ENCODE results near the gene MBOAT1.
A peak's percentile ranks its signal among the peaks of the same experiment; 100 is the strongest.
"Not testable (repeated sequence)": the region's sequence is repeated elsewhere in the genome, so short reads cannot be mapped to it uniquely, and the experiment has no call there.

The MBOAT1 gene, protein sequence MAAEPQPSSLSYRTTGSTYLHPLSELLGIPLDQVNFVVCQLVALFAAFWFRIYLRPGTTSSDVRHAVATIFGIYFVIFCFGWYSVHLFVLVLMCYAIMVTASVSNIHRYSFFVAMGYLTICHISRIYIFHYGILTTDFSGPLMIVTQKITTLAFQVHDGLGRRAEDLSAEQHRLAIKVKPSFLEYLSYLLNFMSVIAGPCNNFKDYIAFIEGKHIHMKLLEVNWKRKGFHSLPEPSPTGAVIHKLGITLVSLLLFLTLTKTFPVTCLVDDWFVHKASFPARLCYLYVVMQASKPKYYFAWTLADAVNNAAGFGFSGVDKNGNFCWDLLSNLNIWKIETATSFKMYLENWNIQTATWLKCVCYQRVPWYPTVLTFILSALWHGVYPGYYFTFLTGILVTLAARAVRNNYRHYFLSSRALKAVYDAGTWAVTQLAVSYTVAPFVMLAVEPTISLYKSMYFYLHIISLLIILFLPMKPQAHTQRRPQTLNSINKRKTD

DNA sequence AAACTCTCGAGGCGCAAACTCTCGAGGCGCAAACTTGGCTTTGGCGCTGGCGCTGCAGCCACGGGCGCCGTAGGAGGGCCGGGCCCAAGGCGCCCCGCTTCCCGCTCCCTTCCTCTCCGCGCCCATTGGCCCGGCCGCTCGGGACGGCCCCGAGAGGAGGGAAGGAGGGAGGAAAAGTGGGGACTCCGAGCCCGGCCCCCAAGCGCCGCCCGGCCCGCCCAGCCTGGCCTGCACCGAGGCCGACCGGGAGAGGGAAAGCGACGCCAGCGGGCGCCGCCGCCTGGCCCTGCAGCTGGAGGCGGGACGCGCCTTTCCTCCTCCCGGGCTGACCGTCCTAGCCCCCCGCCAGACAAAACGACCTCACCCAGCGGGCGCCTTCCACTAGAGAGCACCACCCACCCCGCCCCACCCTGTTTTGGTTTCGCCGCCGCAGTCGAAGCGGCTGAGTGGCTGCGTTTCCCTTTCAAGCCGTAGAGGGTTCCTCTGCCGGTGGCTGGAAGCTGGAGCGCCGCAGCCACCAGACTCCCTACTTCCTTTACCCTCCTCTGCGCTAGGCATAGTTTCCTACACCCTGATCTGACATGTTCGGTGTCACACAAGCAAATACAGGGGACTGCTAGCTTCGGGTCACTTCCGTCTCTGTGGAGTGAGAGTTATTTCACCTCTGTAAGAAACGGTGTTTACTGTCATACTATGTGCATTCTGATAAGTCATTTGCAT is at the start of gene MBOAT1:
Gene MBOAT1 (minus strand): TSS at position 78 of the 720 bp plus-strand sequence. CDS start 235 bp downstream, outside the sequence.
- DNase-seq: peak; percentile 76

DNA sequence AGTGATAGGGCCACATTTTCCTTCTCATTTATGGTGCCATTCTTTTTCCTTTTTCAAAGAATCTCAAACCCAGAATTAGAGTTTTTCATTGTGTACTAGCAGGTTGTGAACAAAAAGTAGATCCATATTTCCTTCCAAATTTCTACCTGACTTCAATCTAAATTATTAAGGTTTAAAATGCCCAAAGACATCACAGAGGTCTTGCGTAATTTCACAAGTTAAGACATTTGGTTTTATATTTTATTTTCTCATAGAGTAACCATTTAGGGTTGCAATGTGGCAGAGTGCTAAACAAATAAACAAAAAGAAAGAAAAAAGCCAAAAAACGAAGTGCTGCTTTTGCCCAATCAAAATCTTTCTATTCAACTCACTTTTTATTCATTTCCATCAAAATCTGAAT is 49.4 kb upstream of the MBOAT1 start:
- no peak for DNase-seq

DNA sequence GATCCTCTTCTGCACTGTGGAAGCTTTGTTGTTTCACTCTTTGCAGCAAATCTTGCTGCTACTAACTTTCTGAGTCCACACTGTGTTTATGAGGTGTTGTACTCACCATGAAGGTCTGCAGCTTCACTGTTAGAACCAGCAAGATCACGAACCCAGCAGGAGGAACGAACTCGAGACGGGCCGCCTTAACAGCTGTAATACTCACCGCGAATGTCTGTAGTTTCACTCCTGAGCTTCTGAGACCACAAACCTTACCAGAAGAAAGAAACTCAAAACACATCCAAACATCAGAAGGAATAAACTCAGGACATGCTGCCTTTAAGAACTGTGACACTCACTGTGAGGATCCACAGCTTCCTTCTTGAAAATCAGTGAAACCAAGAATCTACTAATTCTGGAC is 48.1 kb upstream of the MBOAT1 start:
- DNase-seq: no peak

DNA sequence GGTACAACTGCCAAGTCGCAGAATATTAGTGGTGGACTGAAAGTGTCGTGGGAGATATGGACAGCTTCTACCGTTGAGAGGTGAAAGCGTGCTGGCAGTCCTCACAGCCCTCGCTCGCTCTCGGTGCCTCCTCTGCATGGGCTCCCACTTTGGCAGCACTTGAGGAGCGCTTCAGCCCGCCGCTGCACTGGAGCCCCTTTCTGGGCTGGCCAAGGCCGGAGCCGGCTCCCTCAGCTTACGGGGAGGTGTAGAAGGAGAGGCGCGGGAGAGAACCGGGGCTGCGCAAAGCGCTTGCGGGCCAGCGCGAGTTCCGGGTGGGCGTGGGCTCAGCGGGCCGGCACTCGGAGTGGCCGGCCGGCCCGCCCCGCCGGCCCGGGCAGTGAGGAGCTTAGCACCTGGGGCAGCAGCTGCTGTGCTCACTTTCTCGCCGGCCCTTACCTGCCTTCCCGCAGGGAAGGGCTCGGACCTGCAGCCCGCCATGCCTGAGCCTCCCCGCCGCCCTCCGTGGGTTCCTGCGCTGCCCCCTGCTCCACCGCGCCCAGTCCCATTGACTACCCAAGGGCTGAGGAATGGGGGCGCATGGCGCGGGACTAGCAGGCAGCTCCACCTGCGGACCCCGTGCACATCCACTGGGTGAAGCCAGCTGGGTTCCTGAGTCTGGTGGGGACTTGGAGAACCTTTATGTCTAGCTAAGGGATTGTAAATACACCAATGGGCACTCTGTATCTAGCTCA is 47.2 kb upstream of the MBOAT1 start:
- DNase-seq: no peak

DNA sequence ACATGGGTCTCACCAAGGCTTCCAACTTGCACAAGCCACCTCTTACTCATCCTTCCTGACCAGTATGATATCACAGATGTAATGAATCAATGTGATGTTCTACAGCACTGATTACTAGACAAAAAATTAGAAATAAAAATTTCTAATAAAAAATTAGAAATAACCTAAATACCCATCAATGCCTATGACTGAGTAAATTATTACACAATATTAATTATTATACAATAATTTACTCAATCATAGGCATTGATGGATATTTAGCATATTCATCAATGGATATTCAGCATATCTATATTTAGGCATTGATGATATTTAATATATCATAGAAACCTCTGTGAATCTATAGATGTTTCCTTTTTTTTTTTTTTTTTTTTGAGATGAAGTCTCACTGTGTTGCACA is 43.2 kb upstream of the MBOAT1 start:
- DNase-seq: no peak

DNA sequence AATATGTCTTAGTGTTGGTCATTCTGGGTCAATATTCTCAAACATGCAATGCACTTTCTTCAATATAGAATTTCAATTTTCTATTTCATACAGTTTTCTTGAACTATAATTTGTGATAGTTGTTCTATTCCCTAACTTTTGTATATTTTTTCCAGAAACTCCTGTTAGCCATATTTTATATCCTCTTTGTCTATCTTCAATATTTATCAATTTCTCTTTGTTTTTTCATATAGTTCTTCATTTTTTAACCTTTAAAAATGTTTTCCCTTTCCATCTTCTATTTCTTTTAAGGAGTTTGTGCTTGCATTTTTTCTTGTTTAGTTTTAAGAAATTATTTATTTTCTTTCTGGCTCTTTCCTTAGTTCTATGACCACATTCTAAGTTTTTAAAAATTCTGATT is 42.0 kb upstream of the MBOAT1 start:
- DNase-seq: no peak

DNA sequence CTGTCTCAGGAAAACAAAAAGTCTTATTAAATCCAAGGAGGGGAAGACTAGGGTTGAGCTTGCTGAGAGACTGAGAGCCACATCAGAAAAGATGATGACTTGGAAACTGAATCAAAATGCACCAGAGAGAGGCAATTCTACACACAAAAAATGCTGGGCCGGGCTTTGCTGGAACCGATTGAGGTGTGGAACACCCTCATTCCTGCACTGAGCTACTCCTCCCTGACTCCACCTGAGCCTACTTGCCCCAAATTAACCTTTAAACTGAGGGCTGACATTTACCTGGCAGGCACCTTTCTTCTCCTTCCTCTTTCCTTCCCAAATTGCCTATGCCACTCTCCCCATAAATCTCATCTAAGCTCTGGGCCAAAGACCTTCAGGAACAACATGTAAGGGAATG is 40.8 kb upstream of the MBOAT1 start:
- no peak for DNase-seq

DNA sequence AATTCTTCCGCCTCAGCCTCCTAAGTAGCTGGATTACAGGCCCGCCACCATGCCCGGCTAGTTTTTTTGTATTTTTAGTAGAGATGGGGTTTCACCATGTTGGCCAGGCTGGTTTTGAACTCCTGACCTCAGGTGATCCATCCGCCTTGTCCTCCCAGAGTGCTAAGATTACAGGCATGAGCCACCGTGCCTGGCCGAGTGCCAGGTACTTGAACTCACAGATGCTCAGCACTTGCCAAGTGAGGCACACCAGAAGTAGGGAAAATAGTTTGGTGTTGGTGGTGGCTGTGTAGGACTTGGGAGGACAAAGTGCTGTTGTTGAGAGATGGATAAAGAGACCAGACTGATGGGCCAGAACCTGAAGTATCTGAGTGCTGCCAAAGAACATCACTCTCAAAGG is 40.0 kb upstream of the MBOAT1 start:
- DNase-seq: no peak

DNA sequence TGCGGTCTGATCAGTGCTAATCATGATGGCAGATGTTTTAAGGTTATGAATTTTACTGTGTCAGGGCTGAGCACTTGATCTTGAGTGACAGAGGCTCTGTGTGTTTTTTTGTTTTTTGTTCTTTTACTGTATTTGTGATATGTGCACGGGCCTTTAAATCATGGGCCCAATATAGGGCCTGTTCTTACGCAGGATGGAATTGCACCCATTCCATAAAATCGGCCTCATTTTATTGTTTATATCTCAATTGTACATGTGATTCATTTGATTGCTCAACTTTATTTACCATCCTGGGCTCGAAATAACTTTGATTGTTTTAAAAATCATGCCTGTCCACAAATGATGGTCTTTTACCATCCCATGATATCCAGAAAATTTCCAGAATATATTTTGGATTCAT is 39.3 kb upstream of the MBOAT1 start:
- no peak for DNase-seq

DNA sequence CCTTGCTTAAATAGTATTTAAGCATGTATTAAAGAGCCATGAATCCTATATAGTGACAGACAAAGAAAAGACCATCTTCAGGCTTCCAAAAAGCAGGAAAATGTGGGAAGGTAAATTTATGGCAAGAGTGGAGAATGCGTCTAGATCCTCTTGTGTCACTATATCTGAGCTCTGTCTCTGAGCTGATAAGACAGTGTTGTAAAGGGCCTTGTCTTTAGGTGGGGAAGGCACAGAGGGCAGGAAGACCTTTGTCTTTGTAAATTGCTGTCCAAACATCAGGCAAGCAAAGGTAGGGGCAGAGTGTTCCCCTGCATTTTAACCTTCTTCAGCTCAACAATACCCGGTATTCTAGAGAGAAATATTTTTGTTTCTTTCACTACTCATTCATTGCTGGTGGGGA is 33.9 kb upstream of the MBOAT1 start:
- DNase-seq: no peak

DNA sequence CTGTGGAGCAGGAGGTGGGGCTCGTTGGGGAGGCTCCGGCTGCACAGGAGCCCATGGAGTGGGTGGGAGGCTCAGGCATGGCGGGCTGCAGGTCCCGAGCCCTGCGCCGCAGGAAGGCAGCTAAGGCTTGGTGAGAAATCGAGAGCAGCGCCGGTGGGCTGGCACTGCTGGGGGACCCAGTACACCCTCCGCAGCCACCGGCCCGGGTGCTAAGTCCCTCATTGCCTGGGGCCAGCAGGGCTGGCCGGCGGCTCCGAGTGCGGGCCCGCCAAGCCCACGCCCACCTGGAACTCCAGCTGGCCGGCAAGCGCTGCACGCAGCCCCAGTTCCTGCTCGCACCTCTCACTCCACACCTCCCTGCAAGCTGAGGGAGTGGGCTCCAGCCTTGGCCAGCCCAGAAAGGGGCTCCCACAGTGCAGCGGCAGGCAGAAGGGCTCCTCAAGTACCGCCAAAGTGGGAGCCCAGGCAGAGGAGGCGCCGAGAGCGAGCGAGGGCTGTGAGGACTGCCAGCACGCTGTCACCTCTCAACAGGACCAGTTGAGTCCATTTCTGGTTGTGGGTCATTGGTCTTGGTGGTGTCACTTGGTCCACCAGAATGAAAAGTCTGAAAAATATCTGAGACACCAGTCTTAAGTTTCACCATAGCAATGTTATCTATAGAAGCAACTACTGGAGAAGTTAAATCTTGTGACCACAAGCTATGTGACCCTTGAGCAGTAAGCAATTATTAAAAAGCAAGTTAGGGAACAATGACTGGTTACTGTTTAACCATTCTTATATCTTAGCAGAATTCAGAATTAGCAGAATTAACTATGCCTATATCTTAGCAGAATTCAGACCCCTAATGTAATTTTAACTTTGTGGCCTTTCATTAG is 32.8 kb upstream of the MBOAT1 start:
- DNase-seq: not testable (repeated sequence)

DNA sequence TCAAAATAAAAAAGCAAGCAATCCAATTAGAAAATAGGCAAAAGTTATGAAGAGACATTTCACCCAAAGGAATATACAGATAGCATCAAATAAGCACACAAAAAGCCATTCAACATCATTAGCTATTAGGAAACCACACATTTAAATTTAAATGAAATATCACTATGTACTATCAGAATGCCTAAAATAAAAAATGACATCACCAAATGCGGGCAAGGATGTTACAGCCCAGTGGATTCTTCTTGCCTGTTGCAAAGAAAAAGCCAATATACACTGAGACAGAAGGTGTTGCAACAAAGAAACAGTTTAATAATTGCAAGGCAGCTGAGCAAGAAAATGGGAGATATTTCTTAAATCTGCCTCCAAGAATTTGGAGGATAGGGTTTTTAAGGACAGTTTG is 31.0 kb upstream of the MBOAT1 start:
- DNase-seq: no peak

DNA sequence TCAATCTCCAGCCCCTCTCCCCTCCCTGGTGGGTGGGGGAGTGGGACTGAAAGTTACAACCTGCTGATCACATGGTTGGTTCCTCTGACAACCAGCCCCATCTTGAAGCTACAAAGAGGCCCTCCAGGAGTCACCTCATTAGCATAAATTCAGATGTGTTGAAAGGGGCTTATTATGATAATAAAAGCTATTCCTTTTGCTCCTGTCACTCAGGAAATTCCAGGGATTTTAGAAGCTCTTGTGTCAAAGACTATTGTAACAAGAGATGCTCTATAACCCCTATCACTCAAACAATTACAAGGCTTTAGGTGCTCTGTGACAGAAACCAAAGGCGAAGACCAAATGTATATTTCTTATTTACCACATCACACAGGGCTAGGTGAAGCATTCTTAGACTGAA is 30.1 kb upstream of the MBOAT1 start:
- DNase-seq: no peak

DNA sequence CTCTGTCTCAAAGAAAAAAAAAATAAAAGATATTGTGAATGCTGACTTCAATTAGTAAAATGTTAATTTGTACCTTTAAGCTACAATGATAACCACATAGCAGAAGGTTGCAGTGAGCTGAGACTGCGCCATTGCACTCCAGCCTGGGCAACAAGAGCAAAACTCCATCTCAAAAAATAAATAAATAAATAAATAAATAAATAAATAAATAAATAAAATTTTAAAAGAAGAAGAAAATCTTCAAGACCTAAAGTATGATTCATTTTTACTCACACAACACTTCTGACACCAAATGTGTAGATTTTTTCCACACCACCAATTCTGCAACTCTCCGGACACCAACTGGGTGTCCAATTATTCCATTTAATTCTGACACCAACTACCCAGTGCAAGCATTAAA is 28.8 kb upstream of the MBOAT1 start:
- DNase-seq: no peak

DNA sequence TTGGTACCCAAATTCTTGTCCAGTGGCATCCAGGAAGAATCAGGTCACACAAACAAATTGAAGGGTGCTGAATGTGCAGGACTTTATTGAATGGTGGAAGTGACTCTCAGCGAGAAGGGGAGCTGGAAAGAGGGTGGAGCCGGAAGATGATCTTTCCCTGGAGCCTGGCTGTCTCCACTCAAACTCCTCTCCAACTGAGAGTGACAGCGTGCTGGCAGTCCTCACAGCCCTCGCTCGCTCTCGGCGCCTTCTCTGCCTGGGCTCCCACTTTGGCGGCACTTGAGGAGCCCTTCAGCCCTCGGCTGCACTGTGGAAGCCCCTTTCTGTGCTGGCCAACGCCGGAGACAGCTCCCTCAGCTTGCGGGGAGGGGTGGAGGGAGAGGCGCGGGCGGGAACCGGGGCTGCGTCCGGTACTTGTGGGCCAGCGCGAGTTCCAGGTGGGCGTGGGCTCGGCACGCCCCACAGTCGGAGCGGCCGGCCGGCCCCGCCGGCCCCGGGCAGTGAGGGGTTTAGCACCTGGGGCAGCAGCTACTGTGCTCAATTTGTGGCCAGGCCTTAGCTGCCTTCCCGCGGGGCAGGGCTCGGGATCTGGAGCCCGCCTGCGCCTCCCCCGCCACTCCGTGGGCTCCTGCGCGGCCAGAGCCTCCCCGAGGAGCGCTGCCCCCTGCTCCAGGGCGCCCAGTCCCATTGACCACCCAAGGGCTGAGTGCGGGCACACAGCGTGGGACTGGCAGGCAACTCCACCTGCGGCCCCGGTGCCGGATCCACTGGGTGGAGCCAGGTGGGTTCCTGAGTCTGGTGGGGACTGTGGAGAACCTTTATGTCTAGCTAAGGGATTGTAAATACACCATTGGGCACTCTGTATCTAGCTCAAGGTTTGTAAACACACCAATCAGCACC is 26.7 kb upstream of the MBOAT1 start:
- DNase-seq: no peak

DNA sequence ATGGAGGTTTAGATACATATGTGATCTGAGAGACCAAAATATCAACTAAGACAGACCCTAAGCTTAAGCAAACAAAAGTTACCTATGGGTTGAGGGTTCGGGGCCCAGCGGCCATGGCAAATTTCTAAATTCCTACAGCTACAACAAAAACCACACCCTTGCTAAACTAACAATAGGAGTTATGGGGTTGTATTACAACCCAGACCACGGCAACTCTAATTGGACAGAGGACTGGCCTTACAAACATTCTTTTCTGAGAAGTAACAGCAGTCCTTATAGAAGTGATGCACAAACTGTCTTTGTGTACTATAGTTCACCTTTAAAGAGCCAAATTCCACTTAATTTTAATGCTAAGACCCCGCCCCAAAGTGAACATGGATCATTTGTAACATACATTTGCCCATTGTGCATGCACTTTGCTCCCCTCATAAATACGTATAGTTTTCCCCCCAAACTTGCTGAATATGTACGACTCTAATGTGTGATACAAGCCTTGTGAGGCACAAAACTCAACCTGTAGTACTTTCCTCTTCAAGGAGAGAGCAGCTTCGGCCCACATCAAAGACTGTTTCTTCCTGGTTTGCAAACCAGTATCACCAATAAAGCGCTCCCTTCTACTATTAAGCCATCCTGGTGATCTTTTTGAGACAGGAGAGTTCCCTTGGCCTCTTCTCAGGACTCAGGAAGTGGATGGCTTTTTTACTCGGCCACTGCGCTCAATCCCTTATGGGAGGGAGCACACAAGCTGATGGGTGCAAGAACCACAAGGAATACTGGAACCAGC is 25.6 kb upstream of the MBOAT1 start:
- no peak for DNase-seq

DNA sequence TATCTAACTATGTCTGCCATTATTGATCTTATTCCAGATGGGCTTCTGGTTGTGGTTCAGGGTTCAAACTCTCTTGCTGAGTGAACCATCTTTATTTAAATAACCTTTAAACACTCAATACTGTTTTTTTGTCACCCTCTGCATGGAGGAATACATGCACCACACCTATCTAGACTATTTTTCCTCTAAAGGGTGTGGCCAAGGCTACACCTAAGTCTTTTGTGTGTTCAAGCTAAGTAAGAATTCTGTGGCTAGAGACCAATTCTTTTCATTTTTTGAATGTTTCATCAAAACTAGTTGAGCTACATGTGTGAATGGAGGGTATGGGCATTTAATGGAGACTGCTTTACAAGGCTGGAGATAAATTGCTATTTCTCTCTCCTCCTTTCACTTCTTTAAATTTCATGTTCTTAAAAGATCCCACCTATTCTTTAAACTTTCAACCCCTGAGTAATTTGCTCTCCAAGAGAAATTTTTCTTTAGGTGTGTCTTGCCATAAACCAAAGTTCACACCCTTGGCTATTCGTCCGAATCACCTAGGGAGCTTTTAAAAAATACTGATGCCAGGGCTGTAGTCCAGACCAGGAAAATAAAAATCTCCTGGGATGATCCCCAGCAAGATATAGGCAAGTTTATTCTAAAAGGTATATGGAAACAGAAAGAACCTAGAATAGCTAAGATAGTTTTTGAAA is 24.8 kb upstream of the MBOAT1 start:
- no peak for DNase-seq

DNA sequence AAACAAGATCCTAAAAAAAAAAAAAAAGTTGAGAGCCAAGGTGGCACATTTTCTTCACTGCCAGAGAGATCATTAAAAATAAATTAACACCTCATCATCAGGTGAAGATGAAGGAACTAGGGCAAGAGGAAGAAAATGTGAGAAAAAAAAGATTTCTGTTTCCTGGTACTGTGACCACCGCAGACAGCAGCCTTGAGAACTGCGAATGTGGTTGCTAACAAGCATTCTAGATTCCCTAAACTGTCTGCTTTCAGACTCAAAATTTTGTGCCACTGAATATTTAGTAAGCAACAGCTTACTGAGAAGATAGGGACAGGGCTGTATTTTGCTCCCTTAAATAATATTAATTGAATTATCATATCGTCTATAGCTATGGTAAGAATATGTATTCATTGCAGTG is 24.1 kb upstream of the MBOAT1 start:
- no peak for DNase-seq

DNA sequence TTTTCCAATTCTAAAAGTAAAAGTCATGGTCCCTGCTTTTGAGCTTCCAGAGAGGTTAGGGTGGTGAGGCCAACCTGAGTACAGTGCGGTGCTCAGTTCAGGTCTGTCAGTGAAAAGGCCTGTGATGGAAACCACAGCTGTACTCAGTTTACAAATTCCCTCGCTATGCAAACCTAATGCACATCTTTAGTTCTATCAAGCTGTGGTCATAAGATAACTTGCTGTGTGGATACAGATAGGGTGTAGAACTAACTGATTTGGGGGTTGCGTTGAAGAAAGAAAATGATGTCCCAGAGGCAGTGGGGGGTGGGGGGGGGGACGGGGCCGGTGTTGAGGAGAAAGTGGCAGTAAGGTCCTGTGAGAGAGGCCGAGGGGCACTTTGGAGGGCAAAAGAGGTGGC is 22.8 kb upstream of the MBOAT1 start:
- no peak for DNase-seq

DNA sequence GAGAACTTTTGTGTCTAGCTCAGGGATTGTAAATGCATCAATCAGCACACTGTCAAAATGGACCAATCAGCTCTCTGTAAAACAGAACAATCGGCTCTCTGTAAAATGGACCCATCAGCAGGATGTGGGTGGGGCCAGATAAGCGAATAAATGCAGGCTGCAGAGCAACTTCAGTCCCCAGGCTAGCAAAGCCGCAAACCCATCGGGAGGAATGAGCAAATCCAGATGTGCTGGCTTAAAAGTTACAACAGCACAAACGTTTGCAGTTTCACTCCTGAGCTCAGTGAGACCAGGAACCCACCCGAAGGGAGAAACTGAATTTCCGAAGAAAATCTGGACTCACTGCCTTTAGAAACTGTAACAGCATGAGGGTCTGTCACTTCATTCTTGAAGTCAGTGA is 21.9 kb upstream of the MBOAT1 start:
- no peak for DNase-seq
